GM13977 (cell line): ENCODE data around the gene TTC39C.

ENCODE experiments used
- DNase-seq: peaks from one replicate; pipeline ENCODE4 v3.0.0; 2012; ENCODE audit warnings: low spot score
- CTCF ChIP-seq: IDR thresholded peaks from 2 replicates; pipeline ENCODE4 v1.5.1; 2012; ENCODE audit warnings: mild to moderate bottlenecking, control low read depth; ENCODE audit not compliant: insufficient read depth; ENCODE audit errors: extremely low read depth, missing control alignments
- in situ Hi-C: fragments of 300-500 bp; cut with MboI; formaldehyde crosslinking; loops from one replicate; pipeline ENCODE4 v1.12.0; 2022; ENCODE audit warnings: low sequenced_read_pairs, low pct_unique_long_range_greater_than_20kb, mixed read lengths, inconsistent platforms; ENCODE audit not compliant: unreplicated experiment

TTC39C gene

GRCh38 chr18:24051031-24051947 lies 36.7 kb downstream of the TTC39C start:
- no peak for DNase-seq
- no peak for TF ChIP-seq CTCF
- in situ Hi-C loops: no loop called here

GRCh38 chr18:24052053-24052452 lies 37.5 kb downstream of the TTC39C start:
- in situ Hi-C loops: no loop called here
- TF ChIP-seq CTCF: no peak
- no peak for DNase-seq

- in situ Hi-C loops: no loop called here
- no peak for DNase-seq
- TF ChIP-seq CTCF: no peak
Measured at GRCh38 chr18:24053211-24053610, 38.7 kb downstream of the TTC39C start.

GRCh38 chr18:24054130-24054529 lies 39.6 kb downstream of the TTC39C start:
- TF ChIP-seq CTCF: no peak

GRCh38 chr18:24055009-24055804 lies 40.7 kb downstream of the TTC39C start:
- DNase-seq: no peak
- in situ Hi-C loops: no loop called here
- TF ChIP-seq CTCF: no peak

More at GRCh38 chr18:24054130-24054529, 39.6 kb downstream of the TTC39C start:
- in situ Hi-C loops: no loop called here
- DNase-seq: no peak

- TF ChIP-seq CTCF: no peak
- DNase-seq: no peak
- in situ Hi-C loops: no loop called here
Measured at GRCh38 chr18:24055878-24056277, 41.3 kb downstream of the TTC39C start.
